Choroid plexus epithelial cell (primary cell): Measurements from ENCODE around the gene SPAG9.

ENCODE experiments used
- DNase-seq: peaks from one replicate; pipeline ENCODE4 v3.0.0-alpha.2; 2010; ENCODE audit warnings: low read depth
- H3K4me3 ChIP-seq: 2 replicates; pipeline ENCODE4 v1.5.1; 2011; ENCODE audit warnings: low read depth, mild to moderate bottlenecking, control low read depth, low read length, moderate library complexity
- TF ChIP-seq, protein P1 (sequence below): conservative IDR thresholded peaks from 2 replicates; pipeline ENCODE4 v1.5.1; 2011; ENCODE audit warnings: low read depth, mild to moderate bottlenecking, control low read depth, inconsistent platforms, low read length, moderate library complexity

The SPAG9 gene

GRCh38 chr17:50948711-50949110 lies 172.0 kb downstream of the SPAG9 start:
- TF ChIP-seq, protein P1, sequence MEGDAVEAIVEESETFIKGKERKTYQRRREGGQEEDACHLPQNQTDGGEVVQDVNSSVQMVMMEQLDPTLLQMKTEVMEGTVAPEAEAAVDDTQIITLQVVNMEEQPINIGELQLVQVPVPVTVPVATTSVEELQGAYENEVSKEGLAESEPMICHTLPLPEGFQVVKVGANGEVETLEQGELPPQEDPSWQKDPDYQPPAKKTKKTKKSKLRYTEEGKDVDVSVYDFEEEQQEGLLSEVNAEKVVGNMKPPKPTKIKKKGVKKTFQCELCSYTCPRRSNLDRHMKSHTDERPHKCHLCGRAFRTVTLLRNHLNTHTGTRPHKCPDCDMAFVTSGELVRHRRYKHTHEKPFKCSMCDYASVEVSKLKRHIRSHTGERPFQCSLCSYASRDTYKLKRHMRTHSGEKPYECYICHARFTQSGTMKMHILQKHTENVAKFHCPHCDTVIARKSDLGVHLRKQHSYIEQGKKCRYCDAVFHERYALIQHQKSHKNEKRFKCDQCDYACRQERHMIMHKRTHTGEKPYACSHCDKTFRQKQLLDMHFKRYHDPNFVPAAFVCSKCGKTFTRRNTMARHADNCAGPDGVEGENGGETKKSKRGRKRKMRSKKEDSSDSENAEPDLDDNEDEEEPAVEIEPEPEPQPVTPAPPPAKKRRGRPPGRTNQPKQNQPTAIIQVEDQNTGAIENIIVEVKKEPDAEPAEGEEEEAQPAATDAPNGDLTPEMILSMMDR: no peak
- DNase-seq: no peak
- H3K4me3 ChIP-seq: no peak overlapping the region

DNA sequence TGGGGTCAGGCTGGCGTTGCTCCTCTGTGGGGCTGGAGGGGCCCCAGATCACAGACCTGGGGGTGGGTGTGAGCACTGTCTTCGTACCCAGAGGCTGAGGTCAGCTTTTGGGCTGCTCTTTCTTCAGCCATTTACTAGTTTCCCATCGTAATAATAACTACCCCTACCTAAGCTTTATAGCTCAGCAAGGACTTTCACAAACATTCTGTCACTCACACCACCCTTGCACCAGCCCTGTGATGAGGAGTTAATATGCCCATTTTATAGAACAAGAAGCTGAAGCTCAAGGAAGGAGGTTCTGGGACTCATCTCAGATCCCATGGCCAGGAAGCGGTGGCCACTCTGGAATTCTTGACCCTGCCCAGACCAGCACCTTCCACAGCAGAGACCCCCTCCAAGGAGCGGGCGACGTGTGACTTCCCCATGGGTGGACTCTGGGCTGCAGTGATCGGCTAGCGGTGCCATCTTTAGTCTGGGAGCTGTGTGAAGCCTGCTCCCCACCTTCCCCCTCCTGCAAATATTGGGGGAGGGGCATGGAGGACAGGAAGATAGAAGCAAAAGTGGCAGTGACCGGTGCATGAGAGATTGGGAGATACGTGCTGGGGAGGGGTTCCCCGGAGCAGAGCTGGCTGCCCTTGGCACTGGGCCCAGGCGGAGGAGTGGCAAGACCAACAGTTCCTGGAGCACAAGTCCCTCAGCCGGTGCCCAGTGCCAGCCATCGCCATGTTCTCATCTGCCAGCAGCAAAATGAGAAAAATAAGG lies 172.7 kb downstream of the SPAG9 start:
- no peak for DNase-seq
- TF ChIP-seq, protein P1: no peak

GRCh38 chr17:50946891-50947781 lies 173.5 kb downstream of the SPAG9 start:
- no peak for DNase-seq
- TF ChIP-seq, protein P1: no peak
- no peak overlapping the region for H3K4me3 ChIP-seq

More for the DNA sequence above, 172.7 kb downstream of the SPAG9 start:
- no peak overlapping the region for H3K4me3 ChIP-seq

- DNase-seq: no peak
- TF ChIP-seq, protein P1: no peak
- no peak overlapping the region for H3K4me3 ChIP-seq
These were observed 174.3 kb downstream of the SPAG9 start for GRCh38 chr17:50946223-50946890.

DNA sequence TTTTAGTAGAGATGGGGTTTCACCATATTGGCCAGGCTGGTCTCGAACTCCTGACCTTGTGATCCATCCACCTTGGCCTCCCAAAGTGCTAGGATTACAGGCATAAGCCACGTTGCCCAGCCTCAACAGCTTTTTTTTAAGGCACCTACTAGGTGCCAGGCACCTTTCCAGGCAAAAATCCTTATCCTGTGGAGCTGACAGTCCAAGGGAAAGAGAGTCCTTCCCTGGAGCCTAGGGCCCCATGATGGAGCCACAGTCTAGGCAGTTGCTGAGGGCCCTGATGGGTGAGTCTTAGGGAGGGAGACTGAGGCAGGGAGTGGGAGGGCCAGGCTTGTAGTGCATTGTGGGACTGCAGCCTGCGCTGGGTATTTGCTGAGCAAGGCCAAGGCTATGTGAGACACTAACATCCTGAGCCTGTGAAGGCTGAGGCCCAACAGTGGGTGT lies 174.9 kb downstream of the SPAG9 start:
- DNase-seq: no peak
- no peak overlapping the region for H3K4me3 ChIP-seq
- TF ChIP-seq, protein P1: no peak

GRCh38 chr17:50944902-50945720 lies 175.6 kb downstream of the SPAG9 start:
- TF ChIP-seq, protein P1: no peak
- no peak overlapping the region for H3K4me3 ChIP-seq
- no peak for DNase-seq
